Liver (tissue), 9 donors: ENCODE results near the gene RBP4. TPM values are rescaled to one million over a fixed set of nuclear protein-coding genes. Genes with fewer than 3 reads are reported as not detected.
A peak's percentile ranks its signal among the peaks of the same experiment; 100 is the strongest.

Source experiments
- DNase-seq: peaks from one replicate; pipeline ENCODE4 v3.0.0-alpha.2; 2017; ENCODE audit warnings: low spot score
- H3K27ac ChIP-seq, 2 donors: one replicate each; pipeline ENCODE4 v1.7.0; 2013; ENCODE audit warnings: inconsistent platforms in 2 of 2, low read length in 2 of 2, control low read depth in 1 of 2, low read depth in 1 of 2, mild to moderate bottlenecking in 1 of 2
- H3K27me3 ChIP-seq, 4 donors: one replicate each; pipeline versions ENCODE4 v1.6.1 to v1.7.0; 2013; ENCODE audit warnings: low read length in 3 of 4, inconsistent platforms in 1 of 4, mild to moderate bottlenecking in 1 of 4, moderate library complexity in 1 of 4; ENCODE audit not compliant: control insufficient read depth in 4 of 4, insufficient read depth in 4 of 4
- H3K36me3 ChIP-seq, 4 donors: one replicate each; pipeline versions ENCODE4 v1.6.1 to v1.7.0; 2013; ENCODE audit warnings: low read length in 3 of 4, mild to moderate bottlenecking in 3 of 4, low read depth in 1 of 4, moderate library complexity in 1 of 4; ENCODE audit not compliant: control insufficient read depth in 4 of 4, insufficient read depth in 3 of 4
- H3K4me1 ChIP-seq, 4 donors: one replicate each; pipeline versions ENCODE4 v1.6.1 to v1.7.0; 2013; ENCODE audit warnings: low read length in 3 of 4, mild to moderate bottlenecking in 3 of 4, moderate library complexity in 1 of 4; ENCODE audit not compliant: control insufficient read depth in 4 of 4, insufficient read depth in 4 of 4
- H3K4me3 ChIP-seq, 3 donors: one replicate each; pipeline versions ENCODE4 v1.6.1 to v1.7.0; 2013; ENCODE audit warnings: low read length in 3 of 3, control low read depth in 1 of 3, low read depth in 1 of 3, mild to moderate bottlenecking in 1 of 3
- H3K9ac ChIP-seq, 2 donors: one replicate each; pipeline ENCODE4 v1.7.0; 2013; ENCODE audit warnings: low read length in 2 of 2, mild to moderate bottlenecking in 2 of 2, moderate library complexity in 2 of 2, control low read depth in 1 of 2, low read depth in 1 of 2
- H3K9me3 ChIP-seq, 4 donors: one replicate each; pipeline versions ENCODE4 v1.6.1 to v1.7.0; 2013; ENCODE audit warnings: low read length in 3 of 4; ENCODE audit not compliant: control insufficient read depth in 4 of 4
- ATF3 ChIP-seq: IDR thresholded peaks from 2 replicates; pipeline ENCODE4 v1.6.1; 2016; ENCODE audit warnings: antibody characterized with exemption
- EGR1 ChIP-seq, 2 donors: IDR thresholded peaks; 2 replicates each; pipeline ENCODE4 v1.6.1; 2016 to 2018; ENCODE audit warnings: antibody characterized with exemption in 2 of 2, low read depth in 2 of 2
- FOXA2 ChIP-seq: IDR thresholded peaks from 2 replicates; pipeline ENCODE4 v1.6.1; 2016; ENCODE audit warnings: antibody characterized with exemption
- GABPA ChIP-seq, 2 donors: IDR thresholded peaks in 1 of 2; conservative IDR thresholded peaks in 1 of 2; 2 replicates each; pipeline ENCODE4 v1.6.1; 2016; ENCODE audit warnings: antibody characterized with exemption in 2 of 2, mild to moderate bottlenecking in 1 of 2, moderate library complexity in 1 of 2
- HNF4A ChIP-seq, 2 donors: conservative IDR thresholded peaks; 2 replicates each; pipeline ENCODE4 v1.6.1; 2016; ENCODE audit warnings: antibody characterized with exemption in 2 of 2, mild to moderate bottlenecking in 2 of 2
- HNF4G ChIP-seq: IDR thresholded peaks from 2 replicates; pipeline ENCODE4 v1.6.1; 2016; ENCODE audit warnings: antibody characterized with exemption
- JUND ChIP-seq, 2 donors: IDR thresholded peaks; 2 replicates each; pipeline ENCODE4 v1.6.1; 2016; ENCODE audit warnings: antibody characterized with exemption in 2 of 2
- RAD21 ChIP-seq, 2 donors: IDR thresholded peaks; 2 replicates each; pipeline ENCODE4 v1.6.1; 2016; ENCODE audit warnings: antibody characterized with exemption in 2 of 2, mild to moderate bottlenecking in 2 of 2
- REST ChIP-seq: IDR thresholded peaks from 2 replicates; pipeline ENCODE4 v1.6.1; 2016; ENCODE audit warnings: antibody characterized with exemption, mild to moderate bottlenecking
- SP1 ChIP-seq: IDR thresholded peaks from 2 replicates; pipeline ENCODE4 v1.6.1; 2018; ENCODE audit warnings: antibody characterized with exemption, mild to moderate bottlenecking
- TAF1 ChIP-seq: conservative IDR thresholded peaks from 2 replicates; pipeline ENCODE4 v1.6.1; 2016; ENCODE audit warnings: antibody characterized with exemption, mild to moderate bottlenecking
- ZBTB33 ChIP-seq: IDR thresholded peaks from 2 replicates; pipeline ENCODE4 v1.6.1; 2016; ENCODE audit warnings: antibody characterized with exemption
- WGBS: extraction: QIAGEN DNeasy Blood & Tissue Kit; methylation state at CpG from one replicate; pipeline ENCODE4 v1.1.7; 2013; 5-methylcytosine and 5-hydroxymethylcytosine counted together
- polyA plus RNA-seq, 2 donors: library from polyadenylated mRNA; stranded (reverse) in 1 of 2; unstranded in 1 of 2; fragments of 200-250 nt in 1 of 2; fragments of >200 nt in 1 of 2; fragmentation: Nextera tagmentation in 1 of 2; extraction: Ambion mirVana in 1 of 2; gene quantifications; one replicate each; pipeline versions ENCODE4 v1.2.1 to v1.2.3, GENCODE V29; 2013 to 2015
- total RNA-seq, 2 donors: library from RNA; depleted of rRNA; stranded (reverse); fragments of >200 nt; gene quantifications; one replicate each; pipeline ENCODE4 v1.2.3, GENCODE V29; 2014
- donor health status: healthy.
- donor health status: healthy.
- donor health status: healthy.
- donor health status: healthy.
- donor health status: healthy.

The RBP4 gene
- total and polyA plus RNA-seq, 4 donors: 1,174 to 10,329 (median 3,953) TPM

GRCh38 chr10:93570383-93570782, 30.7 kb downstream of the RBP4 start:
- H3K27me3 ChIP-seq: peaks cover 0 to 11% (median 6%) of the 10 kb centered on the region in 4 donors
- 61% methylated on average over 3 of the region's 3 CpGs for WGBS
- no peak for TF ChIP-seq REST
- no peaks in the 10 kb centered on the region for H3K36me3 ChIP-seq
- H3K4me1 ChIP-seq: peaks cover 13 to 19% (median 15%) of the 10 kb centered on the region in 4 donors
- no peak for DNase-seq
- H3K9ac ChIP-seq: no peak overlapping the region
- no peak overlapping the region for H3K4me3 ChIP-seq
- no peak overlapping the region for H3K27ac ChIP-seq
- H3K9me3 ChIP-seq: no peaks in the 10 kb centered on the region

- Histone ChIP-seq H3K36me3 (no peaks in the 10 kb centered on the region), H3K4me3 (peak overlapping the region in 1 of 3 donors; percentile 26), H3K27ac (no peak overlapping the region), H3K27me3 (peaks cover 0 to 11% (median 6%) of the 10 kb centered on the region in 4 donors), H3K9me3 (no peaks in the 10 kb centered on the region), H3K9ac (no peak overlapping the region), H3K4me1 (peaks cover 13 to 19% (median 15%) of the 10 kb centered on the region in 4 donors)
- DNase-seq: no peak
- 8% methylated on average over 21 of the region's 21 CpGs for WGBS
- TF ChIP-seq HNF4G: no peak
- no peak for TF ChIP-seq FOXA2
- no peak for TF ChIP-seq ZBTB33
Observed at GRCh38 chr10:93568105-93568390, 33.0 kb downstream of the RBP4 start.

- peaks cover 0 to 11% (median 6%) of the 10 kb centered on the region in 4 donors for H3K27me3 ChIP-seq
- no peak for DNase-seq
- no peaks in the 10 kb centered on the region for H3K9me3 ChIP-seq
- peaks cover 13 to 19% (median 15%) of the 10 kb centered on the region in 4 donors for H3K4me1 ChIP-seq
- H3K9ac ChIP-seq: no peak overlapping the region
- TF ChIP-seq RAD21 (IDR thresholded peaks at IDR 0.05) (no peak), ATF3 (no peak), EGR1 (IDR thresholded peaks at IDR 0.05; ENCODE audit: low read depth in 2 of 2) (no peak), JUND (IDR thresholded peaks at IDR 0.05) (no peak), TAF1 (no peak), ZBTB33 (no peak), HNF4A (conservative IDR thresholded peaks at IDR 0.05) (no peak), GABPA (IDR thresholded peaks at IDR 0.05 in 1 of 2, conservative IDR thresholded peaks at IDR 0.05 in 1 of 2) (no peak), SP1 (no peak)
- H3K4me3 ChIP-seq: peak overlapping the region in 1 of 3 donors; percentile 41
- WGBS: 14% methylated on average over 33 of the region's 33 CpGs
- no peak overlapping the region for H3K27ac ChIP-seq
- no peaks in the 10 kb centered on the region for H3K36me3 ChIP-seq
Observed at GRCh38 chr10:93567277-93568104, 33.5 kb downstream of the RBP4 start.
